ENCODE results near the gene ABCG1. TPM values are rescaled to one million over a fixed set of nuclear protein-coding genes. Genes with fewer than 3 reads are reported as not detected.

ABCG1 gene
- total RNA-seq, 2 experiments from 2014 or later = 16.7 to 17.3 TPM

- BruUV-seq (replicated peaks) = no TSS peak
Observed at GRCh38 chr21:42229676-42230075, 10.7 kb downstream of the ABCG1 start.

GRCh38 chr21:42230178-42230577 lies 11.2 kb downstream of the ABCG1 start:
- peaks cover 44% of the 10 kb centered on the region for H3K79me2 ChIP-seq (ENCODE audit: insufficient read depth, low read depth, low read length)
- H3K4me1 ChIP-seq (ENCODE audit: insufficient read depth, low read length, poor library complexity, severe bottlenecking) = peaks cover 98% of the 10 kb centered on the region
- no peaks in the 10 kb centered on the region for H3K9me2 ChIP-seq (ENCODE audit: insufficient read depth, low read length)
- H3K4me2 ChIP-seq (ENCODE audit: low read length) = no peak overlapping the region; the same call in 1 of the 2 replicates
- ChIA-PET CTCF (ENCODE audit: unreplicated experiment) (interaction anchor here (0.6 kb wide), 1 partner anchor 85 kb away, joined by 3 read pairs; the partner anchor contains the start of gene TFF3), POLR2A (interaction anchor here (0.8 to 2.7 kb wide), 8 partner anchors 8 to 41 kb away, joined by 3 to 12 read pairs (median 4); partner anchors contain the start of gene ABCG1)
- no peak for DNase-seq (ENCODE audit: low spot score)
- TF ChIP-seq, protein P1, sequence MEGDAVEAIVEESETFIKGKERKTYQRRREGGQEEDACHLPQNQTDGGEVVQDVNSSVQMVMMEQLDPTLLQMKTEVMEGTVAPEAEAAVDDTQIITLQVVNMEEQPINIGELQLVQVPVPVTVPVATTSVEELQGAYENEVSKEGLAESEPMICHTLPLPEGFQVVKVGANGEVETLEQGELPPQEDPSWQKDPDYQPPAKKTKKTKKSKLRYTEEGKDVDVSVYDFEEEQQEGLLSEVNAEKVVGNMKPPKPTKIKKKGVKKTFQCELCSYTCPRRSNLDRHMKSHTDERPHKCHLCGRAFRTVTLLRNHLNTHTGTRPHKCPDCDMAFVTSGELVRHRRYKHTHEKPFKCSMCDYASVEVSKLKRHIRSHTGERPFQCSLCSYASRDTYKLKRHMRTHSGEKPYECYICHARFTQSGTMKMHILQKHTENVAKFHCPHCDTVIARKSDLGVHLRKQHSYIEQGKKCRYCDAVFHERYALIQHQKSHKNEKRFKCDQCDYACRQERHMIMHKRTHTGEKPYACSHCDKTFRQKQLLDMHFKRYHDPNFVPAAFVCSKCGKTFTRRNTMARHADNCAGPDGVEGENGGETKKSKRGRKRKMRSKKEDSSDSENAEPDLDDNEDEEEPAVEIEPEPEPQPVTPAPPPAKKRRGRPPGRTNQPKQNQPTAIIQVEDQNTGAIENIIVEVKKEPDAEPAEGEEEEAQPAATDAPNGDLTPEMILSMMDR (conservative IDR thresholded peaks at IDR 0.05; ENCODE audit: low read length) = no peak
- no peak for TF ChIP-seq EZH2phosphoT487 (IDR thresholded peaks at IDR 0.05; ENCODE audit: borderline replicate concordance, low read depth, low read length)
- peaks cover 60% of the 10 kb centered on the region for H3K36me3 ChIP-seq (ENCODE audit: insufficient read depth, low read length)
- H3K27ac ChIP-seq (ENCODE audit: low read depth, low read length, poor library complexity, severe bottlenecking) = peak overlapping the region; percentile 99
- no TSS peak for BruUV-seq (replicated peaks)
- no peaks in the 10 kb centered on the region; the same call in 1 of the 2 replicates for H3K9me3 ChIP-seq (ENCODE audit: low read length)
- H2AFZ ChIP-seq (ENCODE audit: low read length) = no peak overlapping the region
- intact Hi-C loops (cut with micrococcal nuclease; ENCODE audit: unreplicated experiment) = loop anchor here (5.0 kb wide), 3 partner anchors 168 to 368 kb away; no protein-coding TSS in a partner anchor
- no peak overlapping the region for H3K4me3 ChIP-seq (ENCODE audit: low read depth, low read length, poor library complexity, severe bottlenecking)
- no peaks in the 10 kb centered on the region for H4K20me1 ChIP-seq (ENCODE audit: insufficient read depth, low read length)

More at GRCh38 chr21:42229676-42230075, 10.7 kb downstream of the ABCG1 start:
- DNase-seq (ENCODE audit: low spot score) = no peak
- Histone ChIP-seq H3K4me2 (ENCODE audit: low read length) (no peak overlapping the region), H3K4me1 (ENCODE audit: insufficient read depth, low read length, poor library complexity, severe bottlenecking) (peaks cover 99% of the 10 kb centered on the region), H3K36me3 (ENCODE audit: insufficient read depth, low read length) (peaks cover 62% of the 10 kb centered on the region), H3K4me3 (ENCODE audit: low read depth, low read length, poor library complexity, severe bottlenecking) (no peak overlapping the region), H4K20me1 (ENCODE audit: insufficient read depth, low read length) (no peaks in the 10 kb centered on the region), H3K79me2 (ENCODE audit: insufficient read depth, low read depth, low read length) (peaks cover 42% of the 10 kb centered on the region), H2AFZ (ENCODE audit: low read length) (no peak overlapping the region), H3K9me3 (ENCODE audit: low read length) (no peaks in the 10 kb centered on the region; the same call in 1 of the 2 replicates), H3K9me2 (ENCODE audit: insufficient read depth, low read length) (no peaks in the 10 kb centered on the region), H3K27ac (ENCODE audit: low read depth, low read length, poor library complexity, severe bottlenecking) (peak overlapping the region; percentile 99)
- CTCF ChIA-PET (ENCODE audit: unreplicated experiment) = interaction anchor here (0.6 to 0.9 kb wide), 2 partner anchors 36 to 86 kb away, joined by 3 read pairs; partner anchors contain the start of gene TFF3
- POLR2A ChIA-PET = interaction anchor here (0.9 to 2.7 kb wide), 8 partner anchors 9 to 66 kb away, joined by 3 to 12 read pairs (median 4); partner anchors contain the start of gene ABCG1
- no peak for TF ChIP-seq EZH2phosphoT487 (IDR thresholded peaks at IDR 0.05; ENCODE audit: borderline replicate concordance, low read depth, low read length)
- TF ChIP-seq, protein P1 (conservative IDR thresholded peaks at IDR 0.05; ENCODE audit: low read length) = no peak
- intact Hi-C loops (cut with micrococcal nuclease; ENCODE audit: unreplicated experiment) = loop anchor here (5.0 kb wide), 3 partner anchors 167 to 367 kb away; no protein-coding TSS in a partner anchor

DNA sequence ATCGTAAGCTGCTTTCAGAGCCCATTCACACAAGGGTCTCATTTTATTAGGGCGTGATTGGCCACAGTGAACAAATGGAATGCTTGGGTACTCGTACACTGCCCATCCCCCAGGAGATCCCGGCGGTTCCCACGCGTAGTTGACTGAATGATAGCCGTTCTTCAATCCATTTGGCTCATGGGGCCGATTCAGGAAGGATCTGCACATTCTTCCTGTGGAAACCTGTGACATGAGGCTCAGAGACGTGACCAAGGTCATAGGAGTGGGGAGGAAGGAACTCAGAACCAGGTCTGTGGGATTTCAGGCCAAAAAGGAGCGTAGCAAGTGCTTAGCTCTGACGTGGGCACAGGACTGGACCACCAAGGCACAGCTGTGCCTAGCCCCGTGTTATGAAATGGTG lies 11.7 kb downstream of the ABCG1 start:
- H3K36me3 ChIP-seq (ENCODE audit: insufficient read depth, low read length) = peaks cover 56% of the 10 kb centered on the region
- peaks cover 48% of the 10 kb centered on the region for H3K79me2 ChIP-seq (ENCODE audit: insufficient read depth, low read depth, low read length)
- CTCF ChIA-PET (ENCODE audit: unreplicated experiment) = no interaction called here
- no peak overlapping the region for H3K4me3 ChIP-seq (ENCODE audit: low read depth, low read length, poor library complexity, severe bottlenecking)
- POLR2A ChIA-PET = interaction anchor here (0.8 to 2.7 kb wide), 4 partner anchors 11 to 42 kb away, joined by 3 to 12 read pairs (median 4); partner anchors contain the start of gene ABCG1
- no peaks in the 10 kb centered on the region; the same call in 1 of the 2 replicates for H3K9me3 ChIP-seq (ENCODE audit: low read length)
- no peak overlapping the region for H2AFZ ChIP-seq (ENCODE audit: low read length)
- H3K27ac ChIP-seq (ENCODE audit: low read depth, low read length, poor library complexity, severe bottlenecking) = peak overlapping the region; percentile 99
- intact Hi-C loops (cut with micrococcal nuclease; ENCODE audit: unreplicated experiment) = loop anchor here (5.0 kb wide), 3 partner anchors 168 to 368 kb away; no protein-coding TSS in a partner anchor
- TF ChIP-seq, protein P1 (conservative IDR thresholded peaks at IDR 0.05; ENCODE audit: low read length) = no peak
- no peak for TF ChIP-seq EZH2phosphoT487 (IDR thresholded peaks at IDR 0.05; ENCODE audit: borderline replicate concordance, low read depth, low read length)
- H3K4me2 ChIP-seq (ENCODE audit: low read length) = peak overlapping the region; percentile 92
- no peaks in the 10 kb centered on the region for H3K9me2 ChIP-seq (ENCODE audit: insufficient read depth, low read length)
- H4K20me1 ChIP-seq (ENCODE audit: insufficient read depth, low read length) = no peaks in the 10 kb centered on the region
- DNase-seq (ENCODE audit: low spot score) = no peak
- no TSS peak for BruUV-seq (replicated peaks)
- H3K4me1 ChIP-seq (ENCODE audit: insufficient read depth, low read length, poor library complexity, severe bottlenecking) = peaks cover 99% of the 10 kb centered on the region
